Peyer's patch (tissue), 4 donors: ENCODE measurements around the gene BLCAP.

Source experiments
- POLR2A ChIP-seq, 2 donors: fragments of 450-650 bp; IDR thresholded peaks; one replicate each; pipeline ENCODE4 v1.5.1; 2017; ENCODE audit warnings: antibody characterized with exemption in 2 of 2, mild to moderate bottlenecking in 2 of 2, moderate library complexity in 2 of 2
- TF ChIP-seq, protein P1 (sequence below), 6 experiments: fragments of 450-650 bp in 4 of 6; fragments of 200-600 bp in 2 of 6; sonication (generic) in 1 of 6; IDR thresholded peaks; one replicate each; pipeline ENCODE4 v1.5.1; 2017 to 2019; ENCODE audit warnings: antibody characterized with exemption in 6 of 6, mild to moderate bottlenecking in 3 of 6, moderate library complexity in 1 of 6

DNA sequence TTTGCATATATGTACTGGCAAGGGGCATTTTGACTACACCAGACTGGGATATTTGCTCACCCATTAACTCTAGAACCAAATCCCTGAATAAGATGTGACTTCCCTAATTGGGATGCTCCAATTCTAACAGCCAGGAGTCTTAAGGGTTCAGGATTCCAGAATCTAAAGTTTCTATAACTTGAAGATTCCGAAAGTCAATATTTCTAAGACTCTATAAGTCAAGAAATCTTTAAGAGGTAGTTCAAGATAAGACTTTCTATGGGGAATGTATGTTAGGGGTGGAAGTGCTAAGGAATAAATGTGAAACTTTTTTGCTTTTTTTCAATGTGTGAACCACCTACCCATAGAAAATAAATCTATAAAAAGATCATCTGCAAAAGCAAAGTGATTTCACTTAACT, 42.7 kb upstream of the BLCAP start:
- TF ChIP-seq, protein P1, sequence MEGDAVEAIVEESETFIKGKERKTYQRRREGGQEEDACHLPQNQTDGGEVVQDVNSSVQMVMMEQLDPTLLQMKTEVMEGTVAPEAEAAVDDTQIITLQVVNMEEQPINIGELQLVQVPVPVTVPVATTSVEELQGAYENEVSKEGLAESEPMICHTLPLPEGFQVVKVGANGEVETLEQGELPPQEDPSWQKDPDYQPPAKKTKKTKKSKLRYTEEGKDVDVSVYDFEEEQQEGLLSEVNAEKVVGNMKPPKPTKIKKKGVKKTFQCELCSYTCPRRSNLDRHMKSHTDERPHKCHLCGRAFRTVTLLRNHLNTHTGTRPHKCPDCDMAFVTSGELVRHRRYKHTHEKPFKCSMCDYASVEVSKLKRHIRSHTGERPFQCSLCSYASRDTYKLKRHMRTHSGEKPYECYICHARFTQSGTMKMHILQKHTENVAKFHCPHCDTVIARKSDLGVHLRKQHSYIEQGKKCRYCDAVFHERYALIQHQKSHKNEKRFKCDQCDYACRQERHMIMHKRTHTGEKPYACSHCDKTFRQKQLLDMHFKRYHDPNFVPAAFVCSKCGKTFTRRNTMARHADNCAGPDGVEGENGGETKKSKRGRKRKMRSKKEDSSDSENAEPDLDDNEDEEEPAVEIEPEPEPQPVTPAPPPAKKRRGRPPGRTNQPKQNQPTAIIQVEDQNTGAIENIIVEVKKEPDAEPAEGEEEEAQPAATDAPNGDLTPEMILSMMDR (IDR thresholded peaks at IDR 0.05) = no peak
- TF ChIP-seq POLR2A (IDR thresholded peaks at IDR 0.05) = no peak
